ENCODE measurements around the gene MMP19.

The MMP19 gene

DNA sequence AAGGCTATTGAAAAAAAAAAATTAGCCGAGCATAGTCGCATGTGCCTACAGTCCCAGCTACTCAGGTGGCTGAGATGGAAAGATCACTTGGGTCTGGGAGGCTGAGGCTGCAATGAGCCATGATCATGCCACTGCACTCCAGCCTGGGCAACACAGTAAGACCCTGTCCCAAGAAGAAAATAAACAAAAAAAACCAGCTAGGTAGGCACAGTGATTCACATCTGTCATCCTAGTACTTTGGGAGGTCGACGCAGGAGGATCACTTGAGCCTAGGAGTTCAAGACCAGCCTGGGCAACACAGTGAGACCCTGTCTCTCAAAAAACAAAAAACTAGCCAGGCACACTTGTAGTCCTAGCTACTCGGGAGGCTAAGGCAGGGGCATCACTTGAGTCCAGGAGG, 33.5 kb downstream of the MMP19 start:
- no peak for DNase-seq

DNA sequence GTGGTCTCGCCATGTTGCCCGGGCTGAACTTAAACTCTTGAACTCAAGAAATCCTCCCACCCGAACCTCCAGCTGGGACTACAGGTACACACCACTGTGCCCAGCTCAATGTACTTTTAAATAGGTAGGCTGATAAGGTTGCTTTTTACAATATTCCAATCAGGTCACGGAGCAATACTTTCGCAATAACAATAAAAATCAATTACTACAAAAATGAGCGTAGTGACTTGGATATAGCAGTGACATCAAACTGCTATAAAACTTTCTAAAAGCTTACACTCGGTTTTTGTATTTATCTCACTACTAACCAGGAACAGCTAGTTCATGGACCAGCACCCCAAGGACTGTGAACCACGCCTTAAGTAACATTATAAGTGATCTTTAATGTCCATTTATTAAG, 35.8 kb downstream of the MMP19 start:
- no peak for DNase-seq

DNA sequence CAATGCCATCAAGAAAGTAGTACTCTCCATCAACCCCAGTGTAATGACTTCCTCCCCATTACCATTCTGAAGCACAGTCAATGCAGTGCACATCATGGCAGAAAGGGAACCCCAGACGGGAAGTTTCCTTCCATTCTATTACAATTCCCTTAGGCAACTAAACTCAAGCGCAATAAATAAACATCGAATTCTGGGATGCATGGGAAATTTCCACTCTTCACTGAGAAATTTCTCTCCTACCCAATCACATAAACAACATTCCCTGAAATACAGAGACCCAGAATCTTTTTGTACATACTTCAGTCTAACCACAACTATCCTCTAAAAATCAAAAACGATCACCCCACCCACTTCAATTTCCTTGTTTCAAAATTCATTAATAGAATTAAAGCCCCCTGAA, 45.2 kb downstream of the MMP19 start:
- no peak for DNase-seq

DNA sequence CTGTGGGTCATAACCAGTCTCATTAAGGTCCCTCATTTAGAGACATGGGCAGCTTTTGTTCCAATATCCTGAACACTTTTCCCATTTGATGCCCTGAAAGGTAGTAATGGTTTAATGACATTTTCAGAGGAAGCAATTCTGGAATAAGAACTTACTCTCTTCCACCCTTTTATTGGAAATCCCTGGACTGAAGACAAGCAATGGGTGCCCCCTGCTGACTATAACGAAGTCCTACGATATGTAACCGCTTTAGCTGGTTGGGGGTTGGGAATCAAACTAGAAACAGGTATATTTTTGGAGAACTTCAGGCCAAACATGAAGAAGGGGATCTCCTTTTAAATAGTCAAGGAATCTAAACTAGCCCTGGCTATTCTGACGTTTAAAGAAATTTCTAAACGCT, 45.7 kb downstream of the MMP19 start:
- DNase-seq, result no peak

DNA sequence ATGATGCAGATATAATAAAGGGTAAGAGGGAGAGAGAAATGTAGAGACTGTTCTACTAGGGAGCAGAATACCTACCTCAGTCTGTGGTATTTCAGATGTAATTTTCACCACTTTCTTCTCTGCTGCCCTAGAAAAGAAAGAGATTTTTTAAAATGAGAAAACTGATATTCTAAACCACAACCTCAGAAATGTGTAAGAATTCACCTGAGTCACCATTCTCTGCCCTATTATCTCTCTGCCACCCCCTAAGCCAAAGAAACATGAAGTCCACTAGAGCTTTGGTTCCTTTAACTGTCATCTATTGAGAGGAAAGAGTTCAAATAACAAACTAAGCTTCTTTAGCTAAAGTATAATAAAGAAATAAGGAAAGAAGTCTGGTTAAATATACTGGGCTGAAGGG, 46.8 kb downstream of the MMP19 start:
- DNase-seq, result no peak

DNA sequence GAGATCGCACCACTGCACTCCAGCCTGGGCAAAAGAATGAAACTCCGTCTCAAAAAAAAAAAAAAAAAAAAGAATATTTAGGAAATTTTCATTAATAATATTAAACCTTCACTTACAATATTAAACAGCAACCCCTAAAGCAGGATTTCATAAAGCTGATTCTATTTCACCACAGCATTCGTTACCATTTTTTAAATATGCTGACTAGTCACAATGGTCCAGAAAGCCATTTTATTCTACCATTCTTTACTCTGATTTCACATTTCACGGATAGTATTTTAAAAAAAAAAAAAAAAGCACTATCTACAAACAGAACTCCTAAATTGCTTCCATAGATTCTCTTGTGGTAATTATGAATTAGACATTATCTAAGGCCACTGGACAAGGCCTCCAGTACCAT, 52.8 kb downstream of the MMP19 start:
- no peak for DNase-seq

DNA sequence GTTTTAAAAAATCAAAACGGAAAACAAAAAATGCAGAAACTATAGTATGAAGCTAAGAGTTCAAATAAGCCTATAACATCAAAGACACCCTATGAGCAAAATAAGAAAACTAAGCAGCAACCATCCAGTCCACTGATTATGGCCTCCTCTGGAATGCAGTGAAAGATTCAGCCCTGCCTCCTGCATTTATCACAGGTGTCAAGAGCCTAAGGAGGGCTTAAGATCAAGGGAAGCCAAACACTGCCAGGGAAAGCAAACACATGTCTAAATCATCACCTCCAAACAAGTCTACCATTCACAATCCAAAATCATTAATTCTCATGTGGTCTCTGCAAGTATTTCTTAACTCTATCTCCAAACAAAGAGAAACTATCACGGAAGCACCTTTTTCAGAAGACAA, 53.6 kb downstream of the MMP19 start:
- DNase-seq, result no peak

DNA sequence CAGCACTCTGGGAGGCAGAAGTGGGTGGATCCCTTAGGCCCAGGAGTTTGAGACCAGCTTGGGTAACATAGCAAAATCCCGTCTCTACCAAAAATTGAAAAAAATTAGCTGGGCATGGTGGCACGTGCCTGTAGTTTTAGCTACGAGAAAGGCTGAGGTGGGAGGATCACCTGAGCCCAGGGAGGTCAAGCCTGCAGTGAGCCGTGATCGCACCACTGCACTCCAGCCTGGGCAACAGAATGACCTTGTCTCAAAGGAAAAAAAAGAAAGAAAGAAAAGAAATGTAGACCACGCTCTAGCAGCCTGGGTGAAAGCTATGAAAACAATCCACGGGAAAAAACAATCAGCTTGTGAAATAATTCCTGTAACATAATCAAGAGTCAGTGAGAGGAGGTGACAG, 54.2 kb downstream of the MMP19 start:
- DNase-seq, result no peak
